ENCODE measurements around the gene KLHL40. TPM values are rescaled to one million over a fixed set of nuclear protein-coding genes. Genes with fewer than 3 reads are reported as not detected.

Gene KLHL40
- total RNA-seq, 1 donor from 2014 or later: not detected

- Mint-ChIP-seq H3K4me1 (ENCODE audit: unreplicated experiment) (no peaks in the 10 kb centered on the region), H3K27me3 (ENCODE audit: unreplicated experiment) (peaks cover 4% of the 10 kb centered on the region), H3K9me3 (ENCODE audit: unreplicated experiment) (no peaks in the 10 kb centered on the region), H3K27ac (ENCODE audit: unreplicated experiment) (no peak overlapping the region), H3K36me3 (ENCODE audit: unreplicated experiment) (no peaks in the 10 kb centered on the region), H3K4me3 (ENCODE audit: unreplicated experiment) (no peak overlapping the region)
- DNase-seq (ENCODE audit: extremely low spot score, unreplicated experiment): peak; percentile 77
- TF ChIP-seq, protein P1, sequence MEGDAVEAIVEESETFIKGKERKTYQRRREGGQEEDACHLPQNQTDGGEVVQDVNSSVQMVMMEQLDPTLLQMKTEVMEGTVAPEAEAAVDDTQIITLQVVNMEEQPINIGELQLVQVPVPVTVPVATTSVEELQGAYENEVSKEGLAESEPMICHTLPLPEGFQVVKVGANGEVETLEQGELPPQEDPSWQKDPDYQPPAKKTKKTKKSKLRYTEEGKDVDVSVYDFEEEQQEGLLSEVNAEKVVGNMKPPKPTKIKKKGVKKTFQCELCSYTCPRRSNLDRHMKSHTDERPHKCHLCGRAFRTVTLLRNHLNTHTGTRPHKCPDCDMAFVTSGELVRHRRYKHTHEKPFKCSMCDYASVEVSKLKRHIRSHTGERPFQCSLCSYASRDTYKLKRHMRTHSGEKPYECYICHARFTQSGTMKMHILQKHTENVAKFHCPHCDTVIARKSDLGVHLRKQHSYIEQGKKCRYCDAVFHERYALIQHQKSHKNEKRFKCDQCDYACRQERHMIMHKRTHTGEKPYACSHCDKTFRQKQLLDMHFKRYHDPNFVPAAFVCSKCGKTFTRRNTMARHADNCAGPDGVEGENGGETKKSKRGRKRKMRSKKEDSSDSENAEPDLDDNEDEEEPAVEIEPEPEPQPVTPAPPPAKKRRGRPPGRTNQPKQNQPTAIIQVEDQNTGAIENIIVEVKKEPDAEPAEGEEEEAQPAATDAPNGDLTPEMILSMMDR (IDR thresholded peaks at IDR 0.05): no peak
Observed at GRCh38 chr3:42705058-42705767, 19.9 kb downstream of the KLHL40 start.

DNA sequence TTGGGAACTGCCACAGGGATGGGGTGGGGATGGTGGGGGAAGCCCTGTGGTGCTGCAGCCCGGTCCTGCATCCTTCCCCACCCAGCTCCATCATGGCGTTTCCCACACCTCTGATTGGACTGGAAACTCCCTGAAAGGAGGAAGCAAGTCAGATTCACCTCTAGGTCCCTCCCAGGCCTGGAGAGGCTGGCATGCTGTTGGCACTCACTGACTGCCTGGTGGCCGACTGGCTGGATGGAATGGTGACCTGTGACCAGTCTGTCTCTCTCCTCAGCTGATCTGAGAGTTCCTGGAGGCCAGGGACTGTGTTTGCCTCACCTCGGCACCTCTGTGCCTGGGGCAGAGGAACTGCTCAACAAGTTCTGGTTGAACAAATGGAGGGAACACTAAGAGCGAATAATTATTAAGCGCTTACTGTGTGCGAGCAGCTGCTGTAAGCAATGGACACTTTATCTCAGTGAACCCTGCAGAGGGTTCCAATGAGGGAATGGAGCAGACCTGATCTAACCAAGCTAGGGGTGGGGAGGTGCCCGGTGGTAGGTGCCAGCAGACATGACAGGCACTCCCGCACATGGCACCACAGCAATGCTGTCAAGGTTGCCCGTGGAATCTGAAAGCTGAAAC is 20.7 kb downstream of the KLHL40 start:
- peak; percentile 70 for DNase-seq (ENCODE audit: extremely low spot score, unreplicated experiment)
- no peaks in the 10 kb centered on the region for H3K36me3 Mint-ChIP-seq (ENCODE audit: unreplicated experiment)
- peaks cover 4% of the 10 kb centered on the region for H3K27me3 Mint-ChIP-seq (ENCODE audit: unreplicated experiment)
- TF ChIP-seq, protein P1 (IDR thresholded peaks at IDR 0.05): no peak
- no peaks in the 10 kb centered on the region for H3K9me3 Mint-ChIP-seq (ENCODE audit: unreplicated experiment)
- H3K4me3 Mint-ChIP-seq (ENCODE audit: unreplicated experiment): no peak overlapping the region
- H3K27ac Mint-ChIP-seq (ENCODE audit: unreplicated experiment): no peak overlapping the region
- no peaks in the 10 kb centered on the region for H3K4me1 Mint-ChIP-seq (ENCODE audit: unreplicated experiment)

GRCh38 chr3:42706721-42707619 is 21.6 kb downstream of the KLHL40 start:
- TF ChIP-seq, protein P1 (IDR thresholded peaks at IDR 0.05): no peak
- no peaks in the 10 kb centered on the region for H3K36me3 Mint-ChIP-seq (ENCODE audit: unreplicated experiment)
- peaks cover 9% of the 10 kb centered on the region for H3K27me3 Mint-ChIP-seq (ENCODE audit: unreplicated experiment)
- H3K9me3 Mint-ChIP-seq (ENCODE audit: unreplicated experiment): no peaks in the 10 kb centered on the region
- H3K27ac Mint-ChIP-seq (ENCODE audit: unreplicated experiment): no peak overlapping the region
- peak; percentile 68 for DNase-seq (ENCODE audit: extremely low spot score, unreplicated experiment)
- no peaks in the 10 kb centered on the region for H3K4me1 Mint-ChIP-seq (ENCODE audit: unreplicated experiment)
- H3K4me3 Mint-ChIP-seq (ENCODE audit: unreplicated experiment): no peak overlapping the region

GRCh38 chr3:42707620-42708355 is 22.5 kb downstream of the KLHL40 start:
- Mint-ChIP-seq H3K27ac (ENCODE audit: unreplicated experiment) (no peak overlapping the region), H3K27me3 (ENCODE audit: unreplicated experiment) (peaks cover 9% of the 10 kb centered on the region), H3K36me3 (ENCODE audit: unreplicated experiment) (no peaks in the 10 kb centered on the region), H3K4me1 (ENCODE audit: unreplicated experiment) (no peaks in the 10 kb centered on the region), H3K9me3 (ENCODE audit: unreplicated experiment) (no peaks in the 10 kb centered on the region), H3K4me3 (ENCODE audit: unreplicated experiment) (no peak overlapping the region)
- TF ChIP-seq, protein P1 (IDR thresholded peaks at IDR 0.05): no peak
- peak; percentile 70 for DNase-seq (ENCODE audit: extremely low spot score, unreplicated experiment)
